Hepatocyte (in vitro differentiated cells): Measurements from ENCODE around the gene LXN. TPM values are rescaled to one million over a fixed set of nuclear protein-coding genes. Genes with fewer than 3 reads are reported as not detected.

Experiments
- DNase-seq: peaks from one replicate; pipeline ENCODE4 v3.0.0-alpha.2; 2016; ENCODE audit warnings: low spot score
- H2AFZ ChIP-seq: fragments of 200-600 bp; sonication (generic); 2 replicates; pipeline ENCODE4 v1.6.0; 2016; ENCODE audit warnings: antibody characterized with exemption, mild to moderate bottlenecking
- H3K27ac ChIP-seq: fragments of 200-600 bp; sonication (generic); 2 replicates; pipeline ENCODE4 v1.5.1; 2016; ENCODE audit warnings: mild to moderate bottlenecking
- H3K27me3 ChIP-seq: fragments of 200-600 bp; sonication (generic); 2 replicates; pipeline ENCODE4 v1.6.1; 2016
- H3K36me3 ChIP-seq: fragments of 200-600 bp; sonication (generic); replicated peaks from 2 replicates; pipeline ENCODE4 v1.5.1; 2016; ENCODE audit warnings: low read depth; ENCODE audit not compliant: insufficient read depth
- H3K4me1 ChIP-seq: fragments of 200-600 bp; sonication (generic); 2 replicates; pipeline ENCODE4 v1.5.1; 2016; ENCODE audit warnings: mild to moderate bottlenecking, moderate library complexity; ENCODE audit not compliant: insufficient read depth
- H3K4me2 ChIP-seq: fragments of 200-600 bp; sonication (generic); 2 replicates; pipeline ENCODE4 v1.6.0; 2016
- H3K4me3 ChIP-seq: fragments of 200-600 bp; sonication (generic); 2 replicates; pipeline ENCODE4 v1.5.1; 2016; ENCODE audit warnings: mild to moderate bottlenecking
- H3K79me2 ChIP-seq: fragments of 200-600 bp; sonication (generic); 2 replicates; pipeline ENCODE4 v1.6.0; 2017; ENCODE audit warnings: mild to moderate bottlenecking
- H3K9me2 ChIP-seq: fragments of 200-600 bp; sonication (generic); replicated peaks from 2 replicates; pipeline ENCODE4 v1.6.0; 2017; ENCODE audit warnings: mild to moderate bottlenecking; ENCODE audit not compliant: insufficient read depth
- H3K9me3 ChIP-seq: fragments of 200-600 bp; sonication (generic); 2 replicates; pipeline ENCODE4 v1.5.1; 2016; ENCODE audit warnings: low read depth, mild to moderate bottlenecking
- H4K20me1 ChIP-seq: fragments of 200-600 bp; sonication (generic); 2 replicates; pipeline ENCODE4 v1.6.0; 2016; ENCODE audit warnings: mild to moderate bottlenecking; ENCODE audit not compliant: insufficient read depth, poor library complexity, severe bottlenecking
- CTCF ChIP-seq: fragments of 200-600 bp; sonication (generic); IDR thresholded peaks from 2 replicates; pipeline ENCODE4 v1.5.1; 2016; ENCODE audit warnings: antibody characterized with exemption, mild to moderate bottlenecking; ENCODE audit not compliant: poor library complexity
- EZH2 ChIP-seq: fragments of 200-600 bp; sonication (generic); IDR thresholded peaks from 2 replicates; pipeline ENCODE4 v1.6.1; 2016; ENCODE audit warnings: antibody characterized with exemption, mild to moderate bottlenecking, borderline replicate concordance
- EZH2phosphoT487 ChIP-seq: fragments of 200-600 bp; sonication (generic); IDR thresholded peaks from one replicate; pipeline ENCODE4 v1.6.1; 2018; ENCODE audit warnings: antibody characterized with exemption, mild to moderate bottlenecking, low read depth, moderate library complexity; ENCODE audit not compliant: unreplicated experiment, severe bottlenecking
- WGBS: methylation state at CpG from one replicate; pipeline ENCODE4 v1.1.6; 2016; ENCODE audit warnings: low lambda C conversion rate; ENCODE audit errors: missing lambda C conversion rate; 5-methylcytosine and 5-hydroxymethylcytosine counted together
- polyA plus RNA-seq: library from polyadenylated mRNA; unstranded; fragments of >200 nt; fragmentation: Nextera tagmentation; extraction: Ambion mirVana; gene quantifications from 2 replicates; pipeline ENCODE4 v1.2.1, GENCODE V29; 2016
- total RNA-seq: library from RNA; depleted of rRNA; stranded (reverse); fragments of >200 nt; gene quantifications from 2 replicates; pipeline ENCODE4 v1.2.3, GENCODE V29; 2014

Gene LXN
- total and polyA plus RNA-seq, 2 experiments from 2014 or later = 19.6 to 21.3 TPM

DNA sequence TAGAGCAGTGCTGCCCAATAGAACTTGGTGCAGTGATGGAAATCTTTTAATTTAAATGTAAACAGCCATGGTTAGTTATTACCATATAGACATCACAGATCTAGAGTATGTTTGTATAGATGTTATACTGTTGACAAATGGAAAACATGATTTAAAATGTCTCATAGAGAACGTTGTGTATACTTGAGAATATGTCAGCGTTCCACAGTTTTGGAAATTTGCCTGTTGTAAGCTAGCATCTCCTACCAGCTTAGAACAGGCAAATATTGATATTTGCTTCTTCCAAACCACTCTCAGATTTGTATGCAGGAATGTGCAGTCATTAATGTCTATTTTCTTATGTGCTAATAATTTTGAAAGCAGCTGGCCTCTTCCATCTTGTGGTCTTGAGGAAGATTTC is 8.4 kb upstream of the LXN start:
- H3K9me3 ChIP-seq = no peaks in the 10 kb centered on the region
- H4K20me1 ChIP-seq = no peaks in the 10 kb centered on the region
- 89% methylated on average over 2 of the region's 2 CpGs for WGBS
- H3K27ac ChIP-seq = no peak overlapping the region
- H2AFZ ChIP-seq = no peak overlapping the region
- TF ChIP-seq EZH2 = no peak
- TF ChIP-seq CTCF = no peak
- no peak for TF ChIP-seq EZH2phosphoT487
- H3K27me3 ChIP-seq = no peaks in the 10 kb centered on the region
- H3K4me2 ChIP-seq = no peak overlapping the region
- no peaks in the 10 kb centered on the region for H3K4me1 ChIP-seq
- H3K9me2 ChIP-seq = no peaks in the 10 kb centered on the region
- no peaks in the 10 kb centered on the region for H3K36me3 ChIP-seq
- H3K4me3 ChIP-seq = no peak overlapping the region
- DNase-seq = no peak
- no peaks in the 10 kb centered on the region for H3K79me2 ChIP-seq

DNA sequence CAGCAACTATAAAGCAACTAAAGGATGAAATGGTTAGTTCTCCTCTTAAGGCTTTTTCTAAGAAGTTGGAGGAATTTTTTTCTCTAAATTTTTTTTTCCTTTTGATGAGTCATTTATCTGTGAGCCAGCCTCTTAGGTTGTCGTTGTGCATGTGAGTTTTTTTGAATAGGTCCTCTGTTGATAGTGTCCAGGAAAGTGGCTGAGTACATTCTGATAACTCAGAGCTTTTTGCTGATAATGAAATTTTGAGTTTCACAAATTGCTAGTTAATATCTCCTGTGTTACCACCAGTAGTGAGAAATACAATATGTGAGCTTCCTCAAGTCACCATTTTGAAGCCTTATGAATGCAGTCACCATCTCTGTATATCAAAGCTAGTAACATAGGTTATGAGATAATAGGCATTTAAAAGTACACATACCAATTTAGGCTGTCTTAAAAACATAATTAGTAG is 7.1 kb upstream of the LXN start:
- H3K9me2 ChIP-seq = no peaks in the 10 kb centered on the region
- H3K79me2 ChIP-seq = no peaks in the 10 kb centered on the region
- TF ChIP-seq CTCF (no peak), EZH2phosphoT487 (no peak), EZH2 (no peak)
- no peaks in the 10 kb centered on the region for H3K36me3 ChIP-seq
- H3K4me2 ChIP-seq = no peak overlapping the region
- H4K20me1 ChIP-seq = no peaks in the 10 kb centered on the region
- no peak overlapping the region for H3K4me3 ChIP-seq
- no peak overlapping the region for H2AFZ ChIP-seq
- no peaks in the 10 kb centered on the region for H3K27me3 ChIP-seq
- DNase-seq = no peak
- H3K9me3 ChIP-seq = no peaks in the 10 kb centered on the region
- WGBS = 43% methylated on average over 1 of the region's 1 CpG
- H3K4me1 ChIP-seq = no peaks in the 10 kb centered on the region
- H3K27ac ChIP-seq = no peak overlapping the region

- 99% methylated on average over 2 of the region's 2 CpGs for WGBS
- H3K4me3 ChIP-seq = no peak overlapping the region
- H3K27me3 ChIP-seq = no peaks in the 10 kb centered on the region
Measured at GRCh38 chr3:158678687-158679086, 6.2 kb upstream of the LXN start.

More at GRCh38 chr3:158678687-158679086, 6.2 kb upstream of the LXN start:
- Histone ChIP-seq H3K9me3 (no peaks in the 10 kb centered on the region), H3K4me1 (no peaks in the 10 kb centered on the region), H3K9me2 (no peaks in the 10 kb centered on the region), H3K4me2 (no peak overlapping the region), H3K36me3 (no peaks in the 10 kb centered on the region), H3K79me2 (no peaks in the 10 kb centered on the region), H4K20me1 (no peaks in the 10 kb centered on the region), H3K27ac (no peak overlapping the region), H2AFZ (no peak overlapping the region)
- DNase-seq = no peak
- TF ChIP-seq CTCF = no peak
- TF ChIP-seq EZH2phosphoT487 = no peak
- no peak for TF ChIP-seq EZH2
